ENCODE measurements around the gene SETD7.

DNA sequence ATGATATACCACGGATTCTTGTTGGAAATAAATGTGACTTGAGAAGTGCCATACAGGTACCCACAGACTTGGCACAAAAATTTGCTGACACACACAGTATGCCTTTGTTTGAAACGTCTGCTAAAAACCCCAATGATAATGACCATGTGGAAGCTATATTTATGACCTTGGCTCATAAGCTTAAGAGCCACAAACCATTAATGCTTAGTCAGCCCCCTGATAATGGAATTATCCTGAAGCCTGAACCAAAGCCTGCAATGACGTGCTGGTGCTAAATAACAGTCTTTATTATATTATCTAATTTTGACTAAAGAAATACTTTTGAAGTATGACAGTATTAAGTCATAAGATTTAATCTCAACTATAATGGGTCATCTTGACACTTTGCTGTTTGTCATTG, 83.2 kb downstream of the SETD7 start:
- TF ChIP-seq, protein P1, sequence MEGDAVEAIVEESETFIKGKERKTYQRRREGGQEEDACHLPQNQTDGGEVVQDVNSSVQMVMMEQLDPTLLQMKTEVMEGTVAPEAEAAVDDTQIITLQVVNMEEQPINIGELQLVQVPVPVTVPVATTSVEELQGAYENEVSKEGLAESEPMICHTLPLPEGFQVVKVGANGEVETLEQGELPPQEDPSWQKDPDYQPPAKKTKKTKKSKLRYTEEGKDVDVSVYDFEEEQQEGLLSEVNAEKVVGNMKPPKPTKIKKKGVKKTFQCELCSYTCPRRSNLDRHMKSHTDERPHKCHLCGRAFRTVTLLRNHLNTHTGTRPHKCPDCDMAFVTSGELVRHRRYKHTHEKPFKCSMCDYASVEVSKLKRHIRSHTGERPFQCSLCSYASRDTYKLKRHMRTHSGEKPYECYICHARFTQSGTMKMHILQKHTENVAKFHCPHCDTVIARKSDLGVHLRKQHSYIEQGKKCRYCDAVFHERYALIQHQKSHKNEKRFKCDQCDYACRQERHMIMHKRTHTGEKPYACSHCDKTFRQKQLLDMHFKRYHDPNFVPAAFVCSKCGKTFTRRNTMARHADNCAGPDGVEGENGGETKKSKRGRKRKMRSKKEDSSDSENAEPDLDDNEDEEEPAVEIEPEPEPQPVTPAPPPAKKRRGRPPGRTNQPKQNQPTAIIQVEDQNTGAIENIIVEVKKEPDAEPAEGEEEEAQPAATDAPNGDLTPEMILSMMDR (conservative IDR thresholded peaks at IDR 0.05 in 1 of 2, IDR thresholded peaks at IDR 0.05 in 1 of 2; ENCODE audit: low read depth in 1 of 2, low read length in 2 of 2) = no peak
- no peak for TF ChIP-seq EZH2 (IDR thresholded peaks at IDR 0.05; ENCODE audit: low read length, missing control alignments)

Data from fibroblast of lung (primary cell).